H1 (cell line): ENCODE results near the gene ZNF500. TPM values are rescaled to one million over a fixed set of nuclear protein-coding genes. Genes with fewer than 3 reads are reported as not detected.

Experiments
- SIX5 ChIP-seq: IDR thresholded peaks from 2 replicates; pipeline ENCODE4 v1.6.1; 2011; ENCODE audit warnings: mild to moderate bottlenecking, low read depth, low read length
- TEAD4 ChIP-seq: IDR thresholded peaks from 2 replicates; pipeline ENCODE4 v1.6.1; 2012; ENCODE audit warnings: low read depth, low read length, inconsistent platforms, mixed read lengths
- polyA plus RNA-seq, 7 experiments: library from polyadenylated mRNA; depleted of rRNA in 3 of 7; stranded (reverse) in 5 of 7; unstranded in 2 of 7; fragments of >200 nt in 5 of 7; fragments of 200-250 nt in 2 of 7; gene quantifications; 1 replicate in 5 of 7; 2 replicates in 1 of 7; 4 replicates in 1 of 7; pipeline versions ENCODE4 v1.2.1 to v1.2.3, GENCODE V29; 2011 to 2013; ENCODE audit warnings: missing spikeins in 2 of 7, mixed read lengths in 2 of 7
- total RNA-seq: library from RNA; stranded (reverse); fragmentation: NEBNext Ultra II Directional; extraction: Animal tissue kit (Norgen Biotek cat#: 25700); gene quantifications from 2 replicates; pipeline ENCODE4 v1.2.1, GENCODE V29; 2021

ZNF500 gene
- total and polyA plus RNA-seq, 2 of the 8 experiments (the other 6 are each of a cell fraction or from before 2014, with no cell fraction given): 10.3 to 10.4 TPM

GRCh38 chr16:4704913-4705312 lies 62.0 kb downstream of the ZNF500 start (continued):
- TF ChIP-seq SIX5: no peak
- no peak for TF ChIP-seq TEAD4
